GM12873 (cell line): ENCODE results near the gene PTPRT.

Experiments used
- TF ChIP-seq, protein P1 (sequence below): IDR thresholded peaks from 2 replicates; pipeline ENCODE4 v1.5.1; 2012; ENCODE audit warnings: low read depth, mild to moderate bottlenecking, moderate library complexity, low read length, control low read depth; ENCODE audit not compliant: insufficient read depth; ENCODE audit errors: missing control alignments

PTPRT gene

DNA sequence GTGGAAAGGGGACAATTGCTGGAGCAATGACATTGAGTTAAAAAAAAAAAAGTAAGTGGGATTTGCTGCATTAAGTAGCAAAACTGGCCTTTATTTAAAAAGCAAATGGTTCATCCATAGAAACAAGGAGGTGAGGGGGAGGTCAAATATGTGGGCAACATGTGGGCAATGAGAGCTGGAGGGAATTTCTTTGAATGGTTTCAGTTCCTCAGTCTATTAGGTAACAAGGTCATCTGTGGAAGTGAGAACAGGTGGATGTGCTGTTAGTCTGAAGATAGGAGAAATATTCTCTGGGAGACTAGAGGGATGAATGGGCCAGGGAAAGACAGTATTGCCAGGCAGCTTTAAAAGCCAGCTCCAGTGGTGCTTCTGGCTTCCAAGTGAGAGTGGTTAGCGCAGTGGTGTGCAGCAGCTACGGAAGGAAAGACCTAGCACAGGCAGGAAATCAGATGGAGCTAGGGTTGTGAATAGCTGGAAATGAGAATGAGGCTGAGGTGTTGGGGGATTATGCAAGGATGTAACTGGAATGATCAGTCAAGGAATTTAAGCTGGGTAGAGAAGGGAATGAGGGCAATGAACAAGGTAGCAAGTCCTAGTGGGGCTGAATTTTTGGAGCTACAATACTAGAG lies 727.6 kb downstream of the PTPRT start:
- TF ChIP-seq, protein P1, sequence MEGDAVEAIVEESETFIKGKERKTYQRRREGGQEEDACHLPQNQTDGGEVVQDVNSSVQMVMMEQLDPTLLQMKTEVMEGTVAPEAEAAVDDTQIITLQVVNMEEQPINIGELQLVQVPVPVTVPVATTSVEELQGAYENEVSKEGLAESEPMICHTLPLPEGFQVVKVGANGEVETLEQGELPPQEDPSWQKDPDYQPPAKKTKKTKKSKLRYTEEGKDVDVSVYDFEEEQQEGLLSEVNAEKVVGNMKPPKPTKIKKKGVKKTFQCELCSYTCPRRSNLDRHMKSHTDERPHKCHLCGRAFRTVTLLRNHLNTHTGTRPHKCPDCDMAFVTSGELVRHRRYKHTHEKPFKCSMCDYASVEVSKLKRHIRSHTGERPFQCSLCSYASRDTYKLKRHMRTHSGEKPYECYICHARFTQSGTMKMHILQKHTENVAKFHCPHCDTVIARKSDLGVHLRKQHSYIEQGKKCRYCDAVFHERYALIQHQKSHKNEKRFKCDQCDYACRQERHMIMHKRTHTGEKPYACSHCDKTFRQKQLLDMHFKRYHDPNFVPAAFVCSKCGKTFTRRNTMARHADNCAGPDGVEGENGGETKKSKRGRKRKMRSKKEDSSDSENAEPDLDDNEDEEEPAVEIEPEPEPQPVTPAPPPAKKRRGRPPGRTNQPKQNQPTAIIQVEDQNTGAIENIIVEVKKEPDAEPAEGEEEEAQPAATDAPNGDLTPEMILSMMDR = no peak

DNA sequence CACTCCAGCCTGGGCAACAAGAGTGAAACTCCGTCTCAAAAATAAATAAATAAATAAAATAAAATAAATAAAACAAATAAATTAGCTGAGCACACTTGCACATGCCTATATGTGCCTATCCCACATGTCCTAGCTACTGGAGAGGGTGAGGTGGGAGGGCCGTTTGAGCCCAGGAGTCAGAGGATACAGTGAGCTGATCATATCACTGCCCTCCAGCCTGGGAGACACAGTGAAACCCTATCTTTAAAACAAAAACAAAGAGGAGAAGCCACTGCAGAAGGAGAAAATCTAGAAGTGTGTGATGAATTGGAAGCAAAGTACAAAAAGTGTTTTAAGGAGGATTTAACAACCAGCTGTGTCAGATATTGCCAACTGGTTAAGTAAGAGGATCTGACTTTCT lies 728.4 kb downstream of the PTPRT start:
- TF ChIP-seq, protein P1 = no peak

DNA sequence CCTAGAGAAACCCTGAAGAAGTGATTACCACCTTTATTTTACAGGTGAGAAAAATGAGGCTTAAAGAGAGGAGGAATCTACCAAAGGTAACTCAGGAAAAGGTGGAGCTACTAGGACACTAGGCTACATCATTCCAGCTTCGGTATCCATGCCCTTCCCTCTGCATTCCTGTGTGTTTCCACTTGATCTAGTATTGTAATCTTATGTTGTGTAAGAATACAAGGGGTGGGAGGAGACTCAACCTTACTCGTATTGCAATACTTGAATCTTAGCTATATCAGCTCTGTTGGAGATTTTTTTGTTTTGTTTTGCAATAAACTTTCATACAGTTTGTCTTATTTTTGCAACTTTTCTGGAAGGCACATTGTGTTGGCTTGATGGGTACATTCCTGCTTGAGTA lies 742.4 kb downstream of the PTPRT start:
- TF ChIP-seq, protein P1 = no peak

DNA sequence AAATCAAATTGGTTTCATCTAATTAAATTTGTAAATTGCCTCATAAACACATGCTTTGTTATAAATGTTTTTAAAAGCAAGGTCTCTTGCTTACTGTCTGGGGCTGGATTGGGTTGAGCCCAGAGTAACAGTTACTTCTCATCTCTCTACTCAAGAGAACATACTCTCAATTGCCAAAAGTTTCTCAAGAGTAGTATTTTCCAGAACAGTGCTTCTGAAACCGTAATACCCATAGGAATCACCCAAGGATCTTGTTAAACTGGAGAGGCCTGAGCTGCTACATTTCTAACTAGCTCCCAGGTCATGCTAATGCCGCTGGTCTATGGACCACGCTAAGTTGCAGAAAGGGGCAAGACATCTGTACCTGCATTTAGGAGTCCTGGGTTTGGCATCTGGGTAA lies 744.9 kb downstream of the PTPRT start:
- TF ChIP-seq, protein P1 = no peak

DNA sequence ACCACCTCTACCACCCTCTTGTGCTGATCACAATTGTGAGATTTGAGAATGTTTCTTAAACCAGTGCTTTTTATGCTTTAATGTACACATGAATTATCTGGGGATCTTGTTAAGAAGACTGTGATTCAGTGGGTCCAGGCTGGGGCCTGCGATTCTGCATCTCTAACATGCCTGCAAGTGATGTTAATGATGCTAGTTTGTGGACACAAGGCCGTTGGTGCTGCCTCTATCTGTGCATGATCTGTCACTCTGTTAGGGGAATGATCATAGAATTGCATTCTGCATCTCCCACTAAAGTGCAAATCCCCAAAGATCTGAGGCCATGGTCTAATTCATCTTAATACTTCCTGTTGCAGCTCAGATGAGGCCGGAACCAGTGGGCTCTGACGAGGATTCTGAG lies 746.5 kb downstream of the PTPRT start:
- TF ChIP-seq, protein P1 = no peak

DNA sequence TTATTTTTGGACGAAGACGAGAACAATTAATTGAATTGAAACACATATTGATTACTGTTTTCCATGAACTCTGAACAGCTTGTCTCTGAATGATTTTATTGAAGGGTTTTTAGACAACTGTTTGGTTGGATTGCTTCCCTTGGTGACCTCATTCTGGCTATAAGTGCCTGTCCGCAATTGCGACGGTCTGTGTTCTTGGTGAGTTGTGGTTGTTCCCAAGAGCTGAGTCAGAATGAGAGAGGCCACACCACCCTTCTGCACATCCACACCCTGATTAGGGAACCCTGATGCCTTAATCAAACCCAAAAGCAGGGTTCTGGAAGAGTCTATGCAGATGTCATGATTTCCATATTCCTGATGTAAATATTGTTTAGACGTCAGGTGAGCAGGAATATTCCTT lies 747.0 kb downstream of the PTPRT start:
- TF ChIP-seq, protein P1 = no peak

DNA sequence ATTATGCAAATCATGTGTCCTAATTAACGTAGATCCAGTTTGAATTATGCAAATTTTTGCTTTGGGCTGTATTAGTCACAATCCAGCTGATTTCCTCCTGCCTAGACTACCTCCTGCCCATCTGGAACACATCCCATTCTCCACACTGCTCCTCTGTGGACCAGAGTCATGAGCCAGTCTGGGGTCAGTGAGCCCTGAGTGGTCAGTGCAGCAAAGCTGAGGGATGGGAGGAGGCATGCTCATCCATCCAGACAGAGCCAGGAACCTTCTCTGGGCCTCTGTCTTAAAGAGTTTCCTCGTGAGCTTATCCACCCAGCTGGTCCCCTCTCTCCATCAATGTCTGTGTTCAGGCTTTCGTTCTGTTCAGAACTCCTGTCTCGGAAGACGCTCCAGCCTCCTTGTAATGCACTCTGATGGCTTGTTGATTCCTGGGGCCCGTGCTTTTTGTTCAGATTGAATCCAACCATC lies 747.8 kb downstream of the PTPRT start:
- TF ChIP-seq, protein P1 = no peak
